HepG2 (cell line): ENCODE results near the gene FAM228B. TPM values are rescaled to one million over a fixed set of nuclear protein-coding genes. Genes with fewer than 3 reads are reported as not detected.
A peak's percentile ranks its signal among the peaks of the same experiment; 100 is the strongest.

Source experiments
- AHR ChIP-seq: IDR thresholded peaks from 2 replicates; pipeline ENCODE4 v1.6.1; 2018; ENCODE audit warnings: missing genetic modification reagents, missing compliant biosample characterization
- IRF2 ChIP-seq: IDR thresholded peaks from 2 replicates; pipeline ENCODE4 v1.6.1; 2018; ENCODE audit warnings: missing genetic modification reagents, missing compliant biosample characterization
- MLXIP ChIP-seq: sonication (generic); formaldehyde crosslinking; IDR thresholded peaks from 2 replicates; pipeline ENCODE4 v1.9.0; 2021; ENCODE audit warnings: missing genetic modification reagents, borderline replicate concordance
- NFYC ChIP-seq: IDR thresholded peaks from 2 replicates; pipeline ENCODE4 v1.6.1; 2016; ENCODE audit warnings: missing genetic modification reagents, missing compliant biosample characterization
- RFXAP ChIP-seq: sonication (generic); formaldehyde crosslinking; IDR thresholded peaks from 2 replicates; pipeline ENCODE4 v1.4.0; 2020; ENCODE audit warnings: missing genetic modification reagents, borderline replicate concordance
- SMAD3 ChIP-seq: sonication (generic); formaldehyde crosslinking; IDR thresholded peaks from 2 replicates; pipeline ENCODE4 v1.4.0; 2020; ENCODE audit warnings: missing genetic modification reagents
- TP53 ChIP-seq: sonication (generic); formaldehyde crosslinking; conservative IDR thresholded peaks from 2 replicates; pipeline ENCODE4 v1.4.0; 2020; ENCODE audit warnings: missing genetic modification reagents
- ZBTB1 ChIP-seq: sonication (generic); formaldehyde crosslinking; IDR thresholded peaks from 2 replicates; pipeline ENCODE4 v1.4.0; 2020; ENCODE audit warnings: missing genetic modification reagents, borderline replicate concordance
- ZBTB46 ChIP-seq: sonication (generic); formaldehyde crosslinking; IDR thresholded peaks from 2 replicates; pipeline ENCODE4 v1.4.0; 2020; ENCODE audit warnings: mild to moderate bottlenecking, missing genetic modification reagents, borderline replicate concordance
- ZIK1 ChIP-seq: sonication (generic); formaldehyde crosslinking; IDR thresholded peaks from 2 replicates; pipeline ENCODE4 v1.5.0; 2020; ENCODE audit warnings: mild to moderate bottlenecking, low read depth, missing genetic modification reagents, borderline replicate concordance
- ZMAT5 ChIP-seq: sonication (generic); formaldehyde crosslinking; IDR thresholded peaks from 2 replicates; pipeline ENCODE4 v1.5.0; 2020; ENCODE audit warnings: mild to moderate bottlenecking, low read depth, missing genetic modification reagents, borderline replicate concordance
- polyA plus RNA-seq, 8 experiments: library from polyadenylated mRNA; depleted of rRNA in 3 of 8; stranded (reverse) in 7 of 8; unstranded in 1 of 8; fragments of >200 nt; fragmentation: Illumina TruSeq in 4 of 8; extraction: Trizol in 4 of 8; gene quantifications; 2 replicates each; pipeline versions ENCODE4 v1.2.1 to v1.2.3, GENCODE V29; 2011 to 2016; ENCODE audit warnings: low read depth in 4 of 8, missing spikeins in 1 of 8, mixed read lengths in 1 of 8; ENCODE audit not compliant: insufficient read depth in 1 of 8
- total RNA-seq, 5 experiments: library from RNA; depleted of rRNA; stranded (reverse); fragments of >200 nt; fragmentation: Illumina TruSeq; extraction: Trizol; gene quantifications; 2 replicates each; pipeline ENCODE4 v1.2.3, GENCODE V29; 2016; ENCODE audit warnings: low read depth in 1 of 5
- TF ChIP-seq, protein P1 (sequence below): sonication (generic); formaldehyde crosslinking; IDR thresholded peaks from 2 replicates; pipeline ENCODE4 v1.4.0; 2020; ENCODE audit warnings: low read depth, missing genetic modification reagents
- TF ChIP-seq, protein P2 (sequence below), 2 experiments: sonication (generic) in 1 of 2; formaldehyde crosslinking in 1 of 2; IDR thresholded peaks; 2 replicates each; pipeline versions ENCODE4 v1.4.0 to v1.6.1; 2018 to 2020; ENCODE audit warnings: missing genetic modification reagents in 2 of 2, borderline replicate concordance in 1 of 2, low read depth in 1 of 2, mild to moderate bottlenecking in 1 of 2, missing biosample characterization in 1 of 2
- TF ChIP-seq, protein P3 (sequence below): sonication (generic); formaldehyde crosslinking; IDR thresholded peaks from 2 replicates; pipeline ENCODE4 v1.9.0; 2021; ENCODE audit warnings: missing genetic modification reagents, mild to moderate bottlenecking, borderline replicate concordance

Gene FAM228B
- total and polyA plus RNA-seq, 2 of the 13 experiments (the other 11 are each of a cell fraction or from before 2014, with no cell fraction given) = 0.79 to 1.1 TPM

- 0 out of 2 replicates have a peak, but pooled peaks have one; percentile 41 for TF ChIP-seq MLXIP (CRISPR knock-in tag)
- peak; percentile 99 for TF ChIP-seq IRF2
- 0 out of 2 replicates have a peak, but pooled peaks have one; percentile 66 for TF ChIP-seq TP53 (CRISPR knock-in tag)
- TF ChIP-seq SMAD3 (CRISPR knock-in tag) = peak; percentile 99
- TF ChIP-seq, protein P1, sequence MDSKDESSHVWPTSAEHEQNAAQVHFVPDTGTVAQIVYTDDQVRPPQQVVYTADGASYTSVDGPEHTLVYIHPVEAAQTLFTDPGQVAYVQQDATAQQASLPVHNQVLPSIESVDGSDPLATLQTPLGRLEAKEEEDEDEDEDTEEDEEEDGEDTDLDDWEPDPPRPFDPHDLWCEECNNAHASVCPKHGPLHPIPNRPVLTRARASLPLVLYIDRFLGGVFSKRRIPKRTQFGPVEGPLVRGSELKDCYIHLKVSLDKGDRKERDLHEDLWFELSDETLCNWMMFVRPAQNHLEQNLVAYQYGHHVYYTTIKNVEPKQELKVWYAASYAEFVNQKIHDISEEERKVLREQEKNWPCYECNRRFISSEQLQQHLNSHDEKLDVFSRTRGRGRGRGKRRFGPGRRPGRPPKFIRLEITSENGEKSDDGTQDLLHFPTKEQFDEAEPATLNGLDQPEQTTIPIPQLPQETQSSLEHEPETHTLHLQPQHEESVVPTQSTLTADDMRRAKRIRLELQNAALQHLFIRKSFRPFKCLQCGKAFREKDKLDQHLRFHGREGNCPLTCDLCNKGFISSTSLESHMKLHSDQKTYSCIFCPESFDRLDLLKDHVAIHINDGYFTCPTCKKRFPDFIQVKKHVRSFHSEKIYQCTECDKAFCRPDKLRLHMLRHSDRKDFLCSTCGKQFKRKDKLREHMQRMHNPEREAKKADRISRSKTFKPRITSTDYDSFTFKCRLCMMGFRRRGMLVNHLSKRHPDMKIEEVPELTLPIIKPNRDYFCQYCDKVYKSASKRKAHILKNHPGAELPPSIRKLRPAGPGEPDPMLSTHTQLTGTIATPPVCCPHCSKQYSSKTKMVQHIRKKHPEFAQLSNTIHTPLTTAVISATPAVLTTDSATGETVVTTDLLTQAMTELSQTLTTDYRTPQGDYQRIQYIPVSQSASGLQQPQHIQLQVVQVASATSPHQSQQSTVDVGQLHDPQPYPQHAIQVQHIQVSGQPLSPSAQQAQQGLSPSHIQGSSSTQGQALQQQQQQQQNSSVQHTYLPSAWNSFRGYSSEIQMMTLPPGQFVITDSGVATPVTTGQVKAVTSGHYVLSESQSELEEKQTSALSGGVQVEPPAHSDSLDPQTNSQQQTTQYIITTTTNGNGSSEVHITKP (CRISPR knock-in tag) = peak; percentile 90
- TF ChIP-seq RFXAP (CRISPR knock-in tag) = peak; percentile 97
- TF ChIP-seq, protein P2, sequence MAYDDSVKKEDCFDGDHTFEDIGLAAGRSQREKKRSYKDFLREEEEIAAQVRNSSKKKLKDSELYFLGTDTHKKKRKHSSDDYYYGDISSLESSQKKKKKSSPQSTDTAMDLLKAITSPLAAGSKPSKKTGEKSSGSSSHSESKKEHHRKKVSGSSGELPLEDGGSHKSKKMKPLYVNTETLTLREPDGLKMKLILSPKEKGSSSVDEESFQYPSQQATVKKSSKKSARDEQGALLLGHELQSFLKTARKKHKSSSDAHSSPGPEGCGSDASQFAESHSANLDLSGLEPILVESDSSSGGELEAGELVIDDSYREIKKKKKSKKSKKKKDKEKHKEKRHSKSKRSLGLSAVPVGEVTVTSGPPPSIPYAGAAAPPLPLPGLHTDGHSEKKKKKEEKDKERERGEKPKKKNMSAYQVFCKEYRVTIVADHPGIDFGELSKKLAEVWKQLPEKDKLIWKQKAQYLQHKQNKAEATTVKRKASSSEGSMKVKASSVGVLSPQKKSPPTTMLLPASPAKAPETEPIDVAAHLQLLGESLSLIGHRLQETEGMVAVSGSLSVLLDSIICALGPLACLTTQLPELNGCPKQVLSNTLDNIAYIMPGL (CRISPR knock-in tag; IDR thresholded peaks at IDR 0.05; ENCODE audit: borderline replicate concordance in 1 of 2, low read depth in 1 of 2) = peak; percentile 97 to 98
- TF ChIP-seq ZBTB46 = 0 out of 2 replicates have a peak, but pooled peaks have one; percentile 26
- no peak for TF ChIP-seq ZBTB1 (CRISPR knock-in tag)
- no peak for TF ChIP-seq ZMAT5 (CRISPR knock-in tag)
- peak; percentile 94 for TF ChIP-seq ZIK1 (CRISPR knock-in tag)
- TF ChIP-seq NFYC = peak; percentile 60; the same call in 1 of the 2 replicates
- TF ChIP-seq, protein P3, sequence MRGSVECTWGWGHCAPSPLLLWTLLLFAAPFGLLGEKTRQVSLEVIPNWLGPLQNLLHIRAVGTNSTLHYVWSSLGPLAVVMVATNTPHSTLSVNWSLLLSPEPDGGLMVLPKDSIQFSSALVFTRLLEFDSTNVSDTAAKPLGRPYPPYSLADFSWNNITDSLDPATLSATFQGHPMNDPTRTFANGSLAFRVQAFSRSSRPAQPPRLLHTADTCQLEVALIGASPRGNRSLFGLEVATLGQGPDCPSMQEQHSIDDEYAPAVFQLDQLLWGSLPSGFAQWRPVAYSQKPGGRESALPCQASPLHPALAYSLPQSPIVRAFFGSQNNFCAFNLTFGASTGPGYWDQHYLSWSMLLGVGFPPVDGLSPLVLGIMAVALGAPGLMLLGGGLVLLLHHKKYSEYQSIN (CRISPR knock-in tag) = no peak
- TF ChIP-seq AHR = peak; percentile 95
Measured at GRCh38 chr2:24075915-24076848, 47.1 kb upstream of the FAM228B start, which contains the start of gene SF3B6 (continued).
